Endometrial microvascular endothelial cells (primary cell): ENCODE data around the gene SCUBE2. TPM values are rescaled to one million over a fixed set of nuclear protein-coding genes. Genes with fewer than 3 reads are reported as not detected.

Experiments used
- in situ Hi-C: cut with HindIII; loops from 2 replicates; pipeline ENCODE4 v1.10.0; 2017; ENCODE audit warnings: low sequenced_read_pairs, low pct_unique_long_range_greater_than_20kb; ENCODE audit errors: inconsistent ontology term
- total RNA-seq: library from RNA; depleted of rRNA; stranded (reverse); fragments of >200 nt; gene quantifications from one replicate; pipeline ENCODE4 v1.2.3, GENCODE V29; 2015; ENCODE audit errors: inconsistent ontology term

SCUBE2 gene
- total RNA-seq, 1 donor from 2014 or later, result not detected

DNA sequence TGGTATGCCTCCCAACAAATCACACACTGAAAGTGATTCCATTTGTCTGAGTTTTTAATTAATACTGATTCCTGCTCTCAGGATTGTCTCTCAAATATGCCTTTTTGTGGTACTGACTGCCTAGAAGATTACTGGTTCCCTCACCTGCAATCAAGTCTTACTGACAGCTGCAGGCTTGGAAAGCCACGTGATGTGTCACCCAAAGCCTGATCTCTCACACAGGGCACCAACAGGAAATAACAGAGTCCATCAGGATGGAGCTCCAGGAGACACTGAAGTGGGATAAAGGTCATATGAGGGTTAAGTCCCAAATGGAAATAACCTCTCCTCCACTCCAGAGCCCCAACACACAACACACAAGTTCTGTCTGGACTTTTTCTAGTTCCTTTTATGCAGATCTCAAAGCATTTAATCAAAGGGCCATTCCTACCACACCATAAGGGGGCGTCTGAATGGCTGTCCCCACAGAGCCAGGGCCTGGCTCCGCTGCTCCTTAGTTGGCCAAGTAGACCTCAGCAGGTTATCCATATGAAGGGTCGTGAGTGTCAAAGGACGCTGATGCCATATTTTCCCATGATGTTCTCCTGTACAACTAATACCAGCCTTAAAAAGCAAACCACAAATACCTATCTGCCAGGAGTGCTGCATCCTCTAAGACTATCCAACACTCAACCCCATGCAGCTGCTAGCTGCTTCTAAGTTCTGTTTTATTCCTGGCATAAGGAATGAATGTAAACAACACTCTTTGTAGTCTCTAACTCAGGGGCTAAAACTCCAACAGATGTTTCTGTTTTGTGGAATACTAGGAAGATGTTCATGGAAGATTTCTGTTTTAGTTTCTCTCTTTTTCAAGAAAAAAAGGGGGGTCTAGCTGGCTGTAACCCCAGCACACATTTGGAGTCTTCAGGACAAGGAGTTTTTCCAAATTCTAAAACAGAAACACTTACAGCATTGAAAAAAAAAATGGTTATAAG lies 13.0 kb downstream of the SCUBE2 start:
- in situ Hi-C loops, result no loop called here

DNA sequence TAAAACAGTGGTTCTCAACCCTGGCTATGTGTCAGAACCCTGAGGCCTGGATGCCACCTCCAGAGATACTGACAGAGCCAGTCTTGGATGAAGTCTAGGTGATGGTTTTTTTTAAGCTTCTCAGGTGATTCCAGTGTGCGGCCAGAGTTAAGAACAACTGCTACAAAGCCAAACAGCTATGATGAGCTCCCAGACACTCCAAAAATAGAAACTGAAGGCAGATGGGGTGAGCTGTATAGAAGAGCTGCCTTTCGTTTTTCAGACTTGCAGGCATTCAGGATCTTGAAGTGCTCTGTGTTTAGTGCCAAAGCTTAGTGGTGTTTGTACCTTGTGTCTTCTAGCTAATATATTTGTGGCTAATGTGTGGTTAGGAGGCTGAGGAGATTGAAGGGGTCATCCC lies 14.2 kb downstream of the SCUBE2 start:
- in situ Hi-C loops, result no loop called here

DNA sequence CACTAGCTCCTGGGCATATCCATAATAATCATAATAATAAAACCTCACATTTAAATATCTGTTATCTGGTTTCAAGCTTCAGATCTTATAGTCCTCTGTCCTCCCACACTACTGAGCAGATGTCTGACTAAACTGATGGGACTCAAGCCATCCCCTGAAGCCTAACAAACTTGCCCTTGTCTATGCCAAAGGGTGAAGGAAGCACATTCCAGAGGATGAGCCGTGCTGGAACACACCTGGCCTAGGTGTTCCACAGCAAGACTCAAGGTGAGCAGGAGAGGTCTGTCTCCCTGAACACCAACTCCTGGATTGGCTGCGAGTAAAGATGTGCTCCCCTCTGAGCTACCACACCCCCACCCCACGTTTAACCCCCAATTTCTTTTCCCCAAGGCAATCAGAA lies 14.7 kb downstream of the SCUBE2 start:
- in situ Hi-C loops, result no loop called here

DNA sequence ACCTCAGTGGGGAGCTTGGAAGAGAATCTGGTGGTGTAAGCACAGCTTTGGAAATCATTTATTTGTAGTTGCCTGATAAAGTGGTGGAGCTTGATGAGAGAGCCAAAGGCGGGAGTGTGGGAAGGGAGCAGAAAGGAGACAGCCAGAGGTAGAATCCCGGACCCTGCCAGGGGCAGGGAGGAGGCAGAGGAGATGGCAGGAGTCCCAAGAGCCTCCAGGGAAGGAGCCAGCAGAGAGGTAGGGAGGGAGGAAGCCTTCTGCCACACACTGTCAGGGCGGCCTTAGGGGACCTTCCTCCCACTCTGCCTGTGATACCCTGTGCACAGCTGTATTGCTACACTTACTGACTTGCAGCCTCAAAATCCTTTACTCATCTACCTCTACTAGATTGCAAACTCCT lies 15.4 kb downstream of the SCUBE2 start:
- in situ Hi-C loops, result no loop called here

DNA sequence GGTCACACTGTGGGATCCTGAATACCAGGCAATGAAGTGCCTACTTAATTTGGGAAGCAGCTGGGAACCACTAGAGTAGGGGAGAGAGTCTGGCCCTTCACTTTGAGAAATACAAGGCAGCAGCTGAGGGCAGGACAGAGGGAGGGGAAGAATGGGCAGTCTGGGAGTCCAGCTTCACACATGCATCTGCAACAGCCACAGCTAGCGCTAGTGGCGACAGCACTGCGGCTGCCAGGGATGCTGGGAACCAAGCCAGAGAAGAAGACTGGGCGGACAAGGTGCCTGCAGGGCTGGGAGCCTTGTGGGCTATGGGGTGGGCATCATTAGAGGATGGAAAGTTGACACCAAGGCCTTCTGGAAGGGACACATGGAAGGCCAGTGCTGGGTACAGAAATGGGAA lies 15.8 kb downstream of the SCUBE2 start:
- in situ Hi-C loops, result no loop called here

DNA sequence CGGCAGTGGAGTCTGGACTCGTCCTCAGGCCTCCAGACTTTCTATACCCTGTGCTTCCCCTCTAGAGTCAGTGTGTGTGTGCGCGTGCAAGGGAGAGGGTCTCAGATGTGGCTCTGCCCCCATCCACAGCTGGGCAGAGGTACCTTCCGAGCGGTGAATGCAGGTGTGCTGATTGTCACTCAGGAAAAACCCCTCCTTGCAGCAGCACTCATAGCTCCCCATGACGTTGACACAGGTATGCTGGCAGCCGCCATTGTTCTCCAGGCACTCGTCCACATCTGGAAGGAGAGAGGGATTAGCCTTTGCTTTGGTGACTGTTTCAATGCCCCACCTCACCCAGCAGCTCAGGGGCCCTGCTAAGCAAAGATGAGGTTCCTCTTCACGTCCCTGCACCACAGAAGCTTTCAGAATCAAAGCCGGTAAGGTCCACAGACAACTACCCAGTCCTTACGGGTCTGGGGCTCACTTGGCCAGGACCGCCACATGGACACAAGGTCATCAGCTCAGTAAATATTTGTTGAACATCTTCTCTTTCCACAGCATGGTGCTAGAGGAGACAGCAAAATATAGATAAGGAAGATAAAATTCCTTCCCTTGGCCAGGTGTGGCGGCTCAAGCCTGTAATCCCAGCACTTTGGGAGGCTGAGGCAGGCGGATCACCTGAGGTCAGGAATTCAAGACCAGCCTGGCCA lies 16.9 kb downstream of the SCUBE2 start:
- in situ Hi-C loops, result no loop called here

DNA sequence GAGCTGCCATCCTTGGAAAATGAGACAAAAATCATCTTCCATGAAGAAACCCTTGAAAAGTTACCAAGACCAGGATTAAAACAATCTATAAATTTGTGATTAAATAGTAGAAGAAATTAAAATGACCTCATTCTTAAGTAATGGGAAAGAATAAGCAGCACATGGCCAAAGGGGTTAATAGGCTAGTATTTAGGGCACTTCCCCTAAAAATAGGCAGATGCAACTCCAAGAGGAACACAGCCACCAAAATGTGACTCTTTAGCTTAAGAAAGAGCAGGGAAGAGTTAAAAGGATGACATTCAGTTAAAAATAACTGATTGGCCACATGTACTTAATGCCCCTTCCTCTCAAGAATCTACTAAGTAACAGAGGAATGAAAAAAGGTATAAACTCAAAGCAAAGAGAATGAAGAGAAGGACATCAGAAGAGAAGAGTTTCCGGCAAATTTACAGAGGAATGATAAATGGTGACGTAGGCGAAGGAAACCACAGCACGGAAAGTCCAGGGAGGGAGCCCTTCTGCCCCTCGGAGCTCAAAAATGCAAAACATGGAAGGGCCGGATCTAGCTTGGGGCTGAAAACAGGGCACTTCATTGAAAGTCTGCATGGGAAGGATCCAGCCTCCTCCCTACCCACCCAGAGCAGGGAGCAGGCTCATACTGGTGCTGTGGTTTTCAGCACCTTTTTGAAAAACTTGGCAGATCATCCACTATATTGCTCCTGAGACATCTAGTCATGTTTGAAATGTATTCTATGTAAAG lies 17.8 kb downstream of the SCUBE2 start:
- in situ Hi-C loops, result no loop called here

DNA sequence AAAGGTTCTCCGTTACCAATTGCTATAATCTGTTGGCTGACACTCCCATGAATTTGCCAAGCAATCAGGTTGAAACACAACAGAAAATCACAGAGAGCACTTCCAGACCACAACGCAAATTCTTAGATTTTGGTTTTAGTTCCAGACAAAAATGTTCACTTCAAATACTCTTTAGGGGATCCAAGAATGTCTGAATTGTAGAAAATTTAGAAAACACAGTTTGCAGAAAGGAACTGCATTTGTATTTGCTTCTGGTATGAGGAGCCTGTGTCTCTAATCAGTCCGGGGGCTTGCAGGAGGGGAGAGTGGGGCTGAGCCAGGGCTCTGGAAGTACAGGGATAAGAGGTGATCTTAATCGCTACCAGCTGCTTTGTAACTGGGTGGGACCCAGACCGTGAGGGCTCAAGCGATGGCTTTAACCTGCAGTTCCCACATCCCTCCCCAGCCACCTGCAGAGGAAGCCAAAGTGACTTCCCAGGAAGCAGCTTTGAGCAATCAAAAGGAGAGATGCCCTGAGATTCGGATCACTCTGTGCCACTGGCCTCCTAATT lies 18.7 kb downstream of the SCUBE2 start:
- in situ Hi-C loops, result no loop called here

DNA sequence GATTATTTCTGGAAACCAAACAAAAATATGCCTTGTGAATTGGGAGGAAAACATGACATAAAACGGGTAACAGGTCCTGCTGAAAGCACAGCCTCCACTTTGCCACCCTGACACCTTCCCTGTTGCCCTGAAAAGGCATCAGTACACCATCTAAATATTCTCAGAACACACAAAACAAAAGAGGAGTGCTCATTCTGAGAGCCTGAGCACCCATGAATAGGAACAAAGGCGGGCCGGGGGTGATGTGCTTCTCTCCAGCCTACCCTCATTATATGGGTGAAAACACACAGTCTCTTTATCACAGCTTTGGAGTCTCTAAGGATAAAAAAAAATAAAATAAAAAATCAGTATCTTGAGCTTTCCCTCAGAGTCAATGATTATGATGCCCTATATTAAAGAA lies 19.7 kb downstream of the SCUBE2 start:
- in situ Hi-C loops, result no loop called here

DNA sequence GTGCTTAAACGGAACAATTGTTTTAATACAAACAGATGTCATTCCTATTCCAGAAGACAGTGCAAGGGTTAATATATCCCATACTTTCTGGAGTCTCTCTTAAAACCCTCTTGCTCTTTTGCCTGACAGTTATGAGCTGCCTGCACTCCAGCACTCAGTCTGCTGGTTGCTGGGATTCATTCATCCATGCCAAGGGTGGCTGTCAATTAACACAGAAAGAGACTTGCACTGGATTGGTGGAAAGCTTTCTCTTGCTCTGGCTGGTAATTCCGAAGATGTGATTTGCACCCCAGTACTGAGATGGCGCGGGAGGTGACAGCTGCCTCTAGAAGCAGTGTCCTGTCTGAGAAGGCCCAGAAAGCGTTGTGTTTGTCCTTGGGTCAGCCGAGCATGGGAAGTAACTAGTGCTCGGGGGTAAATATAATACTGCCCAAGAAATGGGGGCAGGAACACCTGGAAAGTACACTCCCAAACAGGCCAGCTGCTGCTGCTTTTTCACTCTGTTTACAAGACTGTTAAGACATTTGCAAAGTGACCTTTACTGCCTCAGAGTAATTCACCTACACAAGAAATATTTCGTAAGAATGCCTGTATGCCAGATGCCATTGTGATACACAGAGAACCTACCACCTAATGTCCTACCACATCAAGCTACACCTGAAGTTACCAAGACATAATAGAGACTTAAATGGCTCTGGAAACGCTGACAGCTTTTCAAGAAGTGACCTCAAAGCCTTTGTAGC lies 20.5 kb downstream of the SCUBE2 start:
- in situ Hi-C loops, result no loop called here

DNA sequence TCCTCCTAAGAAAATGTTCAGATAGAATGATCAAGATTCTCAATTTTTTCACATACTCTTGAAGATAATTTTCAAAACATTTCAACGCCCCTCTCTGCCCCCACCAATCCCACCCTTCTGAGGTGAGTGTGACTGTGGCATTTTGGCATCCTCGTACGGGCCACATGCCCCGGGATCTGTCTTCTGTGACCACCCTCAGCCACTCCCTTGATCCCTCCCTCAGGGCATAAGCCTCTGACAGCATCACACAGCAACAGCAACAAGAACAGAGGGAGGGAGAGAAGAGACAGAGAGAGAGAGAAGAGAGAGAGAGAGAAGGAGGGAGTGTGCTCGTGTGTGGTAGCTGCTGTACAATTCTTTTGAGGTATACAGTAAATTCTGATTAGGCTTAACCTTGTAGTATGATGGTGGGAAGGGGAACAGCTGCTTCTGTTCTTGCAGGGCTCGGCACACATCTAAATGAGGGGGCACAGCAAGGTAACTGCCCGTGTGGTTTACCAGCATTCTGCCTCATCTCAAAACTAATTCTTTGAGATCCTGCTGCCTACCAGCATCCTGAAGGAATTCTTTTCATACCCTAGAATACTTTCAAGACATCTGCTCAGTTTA lies 21.4 kb downstream of the SCUBE2 start:
- in situ Hi-C loops, result no loop called here

DNA sequence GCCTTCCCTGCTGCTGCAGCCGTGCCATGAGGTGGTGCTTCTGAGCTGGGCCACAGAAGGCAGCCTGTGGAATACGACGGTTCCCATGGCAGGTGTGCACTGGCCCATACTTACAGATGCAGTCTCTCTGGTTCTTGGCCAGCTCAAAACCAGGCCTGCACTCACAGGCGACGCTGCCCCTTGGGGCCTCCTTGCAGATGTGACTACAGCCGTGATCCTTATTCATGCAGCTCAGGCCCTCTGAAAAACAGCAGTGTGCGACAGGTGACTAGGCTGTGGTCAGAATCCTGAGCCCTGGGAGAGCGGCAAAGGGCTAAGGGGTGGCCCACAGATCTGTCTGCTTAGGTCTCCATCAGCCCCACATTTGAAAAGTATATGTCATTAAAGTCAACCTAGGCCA lies 22.1 kb downstream of the SCUBE2 start:
- in situ Hi-C loops, result no loop called here

DNA sequence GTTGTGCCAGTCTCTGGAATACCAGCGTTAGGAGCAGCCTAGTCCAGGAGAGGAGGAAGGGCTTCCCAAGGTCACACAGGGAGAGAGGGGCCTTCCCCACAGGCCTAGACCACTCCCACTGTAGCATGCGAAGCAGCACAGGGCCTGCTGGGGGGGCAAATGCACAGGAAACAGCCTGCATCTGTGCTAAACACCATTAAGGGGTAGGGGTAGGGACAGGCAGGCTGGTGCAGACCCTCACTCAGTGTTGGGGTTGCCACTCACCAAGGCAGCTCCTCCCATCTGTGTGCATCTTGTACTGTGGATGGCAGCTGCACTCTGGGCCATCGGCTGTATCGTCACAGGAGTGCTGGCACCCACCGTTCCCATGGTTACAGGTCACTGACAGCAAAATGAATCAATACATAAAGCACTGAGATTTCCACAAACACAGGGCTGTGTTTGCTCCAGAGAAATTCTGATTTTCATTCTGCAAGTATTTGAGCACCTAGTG lies 24.9 kb downstream of the SCUBE2 start:
- in situ Hi-C loops, result no loop called here

DNA sequence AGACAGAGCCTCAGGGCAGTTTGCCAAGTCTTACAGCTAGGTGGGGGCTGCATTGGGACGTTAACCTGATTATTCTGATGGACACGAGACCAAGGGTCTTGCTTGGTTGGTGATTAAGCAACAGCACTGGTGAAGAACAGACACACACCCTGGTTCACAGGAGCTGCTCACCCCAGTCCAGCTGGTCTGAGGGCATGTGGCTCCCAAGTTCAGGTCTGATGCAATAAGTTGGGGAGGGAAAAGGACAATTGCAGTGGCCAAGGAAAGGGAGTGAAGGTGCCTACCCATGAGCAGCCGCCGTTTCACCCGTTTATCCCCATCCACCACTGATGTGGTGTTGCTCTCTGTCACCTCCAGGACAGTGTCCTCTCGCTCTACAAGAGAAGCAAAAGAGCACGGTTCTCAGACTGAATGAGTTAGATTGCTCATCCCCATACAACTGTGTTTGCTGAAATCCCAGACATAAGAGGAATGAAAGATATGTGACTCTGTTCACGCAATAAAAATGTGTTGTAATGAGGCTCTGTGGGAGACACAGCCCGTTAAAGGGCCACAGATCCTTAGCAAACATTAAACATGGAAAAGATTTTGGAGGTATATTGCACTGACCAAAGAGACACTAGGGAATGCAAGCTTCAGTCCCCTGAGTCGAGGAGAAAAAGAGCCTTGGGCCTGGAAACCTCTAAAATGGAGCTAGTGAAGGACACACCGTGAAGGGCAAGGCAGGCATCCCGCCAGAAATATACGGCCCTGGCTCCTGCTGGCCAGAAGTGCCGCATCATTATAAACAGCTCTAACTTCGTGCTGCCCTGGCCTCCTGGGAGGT lies 25.6 kb downstream of the SCUBE2 start:
- in situ Hi-C loops, result no loop called here

DNA sequence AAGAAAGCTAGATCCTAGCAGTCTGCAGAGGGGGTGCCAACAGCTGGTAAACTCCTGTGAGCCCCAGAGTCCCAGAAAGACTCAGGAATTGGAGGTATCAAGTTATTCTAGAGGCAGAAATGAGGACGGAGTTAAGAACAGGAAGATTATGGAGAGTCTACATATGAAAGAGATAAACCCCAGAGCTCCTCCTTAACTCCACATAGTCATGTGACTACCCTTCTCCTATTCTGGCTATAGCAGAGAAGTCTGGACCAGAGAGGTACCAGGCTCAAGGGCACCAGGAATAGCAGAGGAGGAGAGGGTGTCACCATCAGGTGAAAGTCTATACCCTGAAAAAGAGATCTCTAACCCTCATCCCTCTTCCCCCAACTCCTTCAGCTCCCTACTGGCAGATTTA lies 29.6 kb downstream of the SCUBE2 start:
- in situ Hi-C loops, result no loop called here

DNA sequence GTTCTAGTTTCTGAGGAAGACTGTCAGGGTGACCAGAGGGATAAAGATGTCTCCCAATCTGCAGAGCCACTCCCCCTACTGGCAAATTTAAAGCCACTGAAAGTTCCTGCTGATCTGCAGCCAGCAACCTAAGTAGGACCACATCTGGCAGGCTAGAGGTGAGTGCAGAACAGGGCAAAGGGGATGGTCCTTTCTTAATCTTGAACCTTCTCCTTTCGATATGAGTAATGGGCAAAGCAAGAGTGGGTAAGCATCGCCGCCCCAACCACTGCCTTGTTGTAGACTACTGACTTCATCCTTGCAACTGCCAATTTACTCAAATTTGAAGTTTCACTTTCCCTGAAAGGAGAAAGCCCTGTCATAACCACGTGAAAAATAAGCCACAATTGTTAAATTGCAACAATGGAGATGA lies 30.7 kb downstream of the SCUBE2 start:
- in situ Hi-C loops, result no loop called here

DNA sequence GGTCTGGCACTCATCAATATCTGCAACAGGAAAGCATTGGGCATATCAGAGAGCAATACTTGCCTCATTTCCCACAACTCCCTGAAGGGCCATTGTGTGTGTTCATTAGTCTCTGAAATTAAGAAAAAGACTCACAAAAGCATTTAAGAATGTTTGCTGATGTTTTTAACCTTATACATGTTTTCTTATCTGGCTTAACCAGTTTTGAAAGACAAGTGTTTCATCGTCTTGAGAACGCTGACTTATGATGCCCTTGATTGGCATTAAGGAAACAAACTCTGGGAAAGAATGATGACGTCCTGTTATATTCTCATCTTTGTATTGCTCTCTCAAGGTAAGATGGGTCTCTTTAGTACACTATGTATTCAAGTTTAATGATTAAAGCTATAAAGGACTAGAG lies 32.0 kb downstream of the SCUBE2 start:
- in situ Hi-C loops, result no loop called here
